Measurements from ENCODE around the gene NOXO1. TPM values are rescaled to one million over a fixed set of nuclear protein-coding genes. Genes with fewer than 3 reads are reported as not detected.

The NOXO1 gene
- total and polyA plus RNA-seq, 9 of the 15 experiments (the other 6 are each of a cell fraction or from before 2014, with no cell fraction given) = not detected

- TF ChIP-seq POLR2H (tag; IDR thresholded peaks at IDR 0.05; ENCODE audit: low read depth) (no peak), ZBTB43 (CRISPR knock-in tag; IDR thresholded peaks at IDR 0.05) (0 out of 2 replicates have a peak, but pooled peaks have one; percentile 33), BHLHE40 (IDR thresholded peaks at IDR 0.05; ENCODE audit: low read length) (peak; percentile 41; the same call in 1 of the 2 replicates), REST (IDR thresholded peaks at IDR 0.05; ENCODE audit: borderline replicate concordance) (peak; percentile 89), REST (CRISPR knock-in tag; IDR thresholded peaks at IDR 0.05; ENCODE audit: low read depth) (no peak), JUND (IDR thresholded peaks at IDR 0.05; ENCODE audit: borderline replicate concordance, low read depth, low read length) (peak; percentile 33; the same call in 1 of the 2 replicates), JUND (tag; IDR thresholded peaks at IDR 0.05; ENCODE audit: borderline replicate concordance, low read depth, low read length) (no peak; the same call in 2 of the 3 replicates), MTA3 (IDR thresholded peaks at IDR 0.05; ENCODE audit: borderline replicate concordance) (0 out of 2 replicates have a peak, but pooled peaks have one; percentile 25), ZNF12 (CRISPR knock-in tag; IDR thresholded peaks at IDR 0.05) (no peak), RFX5 (IDR thresholded peaks at IDR 0.05; ENCODE audit: low read depth, low read length) (peak; percentile 25; the same call in 1 of the 2 replicates), ATF1 (CRISPR knock-in tag; IDR thresholded peaks at IDR 0.05) (no peak), ATF1 (tag; IDR thresholded peaks at IDR 0.05) (peak; percentile 68), YY1 (IDR thresholded peaks at IDR 0.05; ENCODE audit: borderline replicate concordance in 1 of 3, control insufficient read depth in 1 of 3, extremely low read depth in 1 of 3, insufficient read depth in 3 of 3, insufficient read length in 1 of 3, insufficient replicate concordance in 2 of 3, low read depth in 1 of 3, low read length in 2 of 3) (peak in 1 of 3 experiments; percentile 8), MNT (conservative IDR thresholded peaks at IDR 0.05) (peak in 1 of 2 experiments; percentile 58; a peak in 3 of 4 replicates)
Observed at GRCh38 chr16:2023092-2024031, 42.1 kb upstream of the NOXO1 start (continued).

Data from K562 (cell line).